ENCODE measurements around the gene NOTCH1. TPM values are rescaled to one million over a fixed set of nuclear protein-coding genes. Genes with fewer than 3 reads are reported as not detected.

Gene NOTCH1
- total RNA-seq, 2 experiments from 2014 or later: 45.7 to 47.6 TPM

GRCh38 chr9:136511670-136512592 is 33.9 kb downstream of the NOTCH1 start:
- H3K4me3 Mint-ChIP-seq: no peak overlapping the region
- intact Hi-C loops (cut with micrococcal nuclease): no loop called here
- no peak for ATAC-seq
- TF ChIP-seq, protein P1, sequence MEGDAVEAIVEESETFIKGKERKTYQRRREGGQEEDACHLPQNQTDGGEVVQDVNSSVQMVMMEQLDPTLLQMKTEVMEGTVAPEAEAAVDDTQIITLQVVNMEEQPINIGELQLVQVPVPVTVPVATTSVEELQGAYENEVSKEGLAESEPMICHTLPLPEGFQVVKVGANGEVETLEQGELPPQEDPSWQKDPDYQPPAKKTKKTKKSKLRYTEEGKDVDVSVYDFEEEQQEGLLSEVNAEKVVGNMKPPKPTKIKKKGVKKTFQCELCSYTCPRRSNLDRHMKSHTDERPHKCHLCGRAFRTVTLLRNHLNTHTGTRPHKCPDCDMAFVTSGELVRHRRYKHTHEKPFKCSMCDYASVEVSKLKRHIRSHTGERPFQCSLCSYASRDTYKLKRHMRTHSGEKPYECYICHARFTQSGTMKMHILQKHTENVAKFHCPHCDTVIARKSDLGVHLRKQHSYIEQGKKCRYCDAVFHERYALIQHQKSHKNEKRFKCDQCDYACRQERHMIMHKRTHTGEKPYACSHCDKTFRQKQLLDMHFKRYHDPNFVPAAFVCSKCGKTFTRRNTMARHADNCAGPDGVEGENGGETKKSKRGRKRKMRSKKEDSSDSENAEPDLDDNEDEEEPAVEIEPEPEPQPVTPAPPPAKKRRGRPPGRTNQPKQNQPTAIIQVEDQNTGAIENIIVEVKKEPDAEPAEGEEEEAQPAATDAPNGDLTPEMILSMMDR (IDR thresholded peaks at IDR 0.05): no peak
- H3K27me3 Mint-ChIP-seq: no peaks in the 10 kb centered on the region
- peaks cover 16% of the 10 kb centered on the region for H3K36me3 Mint-ChIP-seq (ENCODE audit: low read depth)
- ChIA-PET POLR2A (interaction anchor here (1.1 kb wide), 1 partner anchor 26 kb away, joined by 3 read pairs; no protein-coding TSS in a partner anchor), CTCF (no interaction called here)
- no peaks in the 10 kb centered on the region for H3K4me1 Mint-ChIP-seq (ENCODE audit: low read depth)
- no peaks in the 10 kb centered on the region for H3K9me3 Mint-ChIP-seq
- no peak for DNase-seq
- no peak overlapping the region for H3K27ac Mint-ChIP-seq

GRCh38 chr9:136511144-136511669 is 34.6 kb downstream of the NOTCH1 start:
- TF ChIP-seq, protein P1 (IDR thresholded peaks at IDR 0.05): no peak
- ChIA-PET POLR2A (interaction anchor here (1.1 kb wide), 1 partner anchor 27 kb away, joined by 3 read pairs; no protein-coding TSS in a partner anchor), CTCF (no interaction called here)
- intact Hi-C loops (cut with micrococcal nuclease): no loop called here
- DNase-seq (no peak), ATAC-seq (no peak)
- Mint-ChIP-seq H3K9me3 (no peaks in the 10 kb centered on the region), H3K27me3 (no peaks in the 10 kb centered on the region), H3K27ac (no peak overlapping the region), H3K4me1 (ENCODE audit: low read depth) (no peaks in the 10 kb centered on the region), H3K36me3 (ENCODE audit: low read depth) (peaks cover 16% of the 10 kb centered on the region), H3K4me3 (no peak overlapping the region)

- no peak overlapping the region for H3K27ac Mint-ChIP-seq
- ATAC-seq: no peak
- intact Hi-C loops (cut with micrococcal nuclease): no loop called here
- H3K36me3 Mint-ChIP-seq (ENCODE audit: low read depth): peaks cover 16% of the 10 kb centered on the region
- no peaks in the 10 kb centered on the region for H3K9me3 Mint-ChIP-seq
- TF ChIP-seq, protein P1 (IDR thresholded peaks at IDR 0.05): no peak
- ChIA-PET POLR2A (interaction anchor here (1.1 kb wide), 1 partner anchor 28 kb away, joined by 3 read pairs; no protein-coding TSS in a partner anchor), CTCF (no interaction called here)
- no peaks in the 10 kb centered on the region for H3K4me1 Mint-ChIP-seq (ENCODE audit: low read depth)
- H3K4me3 Mint-ChIP-seq: no peak overlapping the region
- no peaks in the 10 kb centered on the region for H3K27me3 Mint-ChIP-seq
- DNase-seq: no peak
These were observed 35.3 kb downstream of the NOTCH1 start for GRCh38 chr9:136510561-136510960.

GRCh38 chr9:136509549-136509948 is 36.3 kb downstream of the NOTCH1 start:
- TF ChIP-seq, protein P1 (IDR thresholded peaks at IDR 0.05): no peak
- ChIA-PET POLR2A (no interaction called here), CTCF (no interaction called here)
- H3K36me3 Mint-ChIP-seq (ENCODE audit: low read depth): peaks cover 16% of the 10 kb centered on the region
- no peaks in the 10 kb centered on the region for H3K27me3 Mint-ChIP-seq
- H3K9me3 Mint-ChIP-seq: no peaks in the 10 kb centered on the region
- H3K27ac Mint-ChIP-seq: no peak overlapping the region
- ATAC-seq: no peak
- intact Hi-C loops (cut with micrococcal nuclease): no loop called here
- H3K4me3 Mint-ChIP-seq: no peak overlapping the region
- H3K4me1 Mint-ChIP-seq (ENCODE audit: low read depth): no peaks in the 10 kb centered on the region
- no peak for DNase-seq

All from activated CD8-positive, alpha-beta T cell treated with anti-CD3 and anti-CD28 coated beads for 36 hours (primary cell).